Forelimb muscle (tissue), 1 donor: ENCODE results near the gene LINC01488. TPM values are rescaled to one million over a fixed set of nuclear protein-coding genes. Genes with fewer than 3 reads are reported as not detected.
A peak's percentile ranks its signal among the peaks of the same experiment; 100 is the strongest.

Experiments used
- DNase-seq: peaks from one replicate; pipeline ENCODE4 v3.0.0-alpha.2; 2013; ENCODE audit warnings: low read depth
- polyA plus RNA-seq: library from polyadenylated mRNA; unstranded; fragments of 120-200 nt; gene quantifications from one replicate; pipeline ENCODE4 v1.2.1, GENCODE V29; 2013; ENCODE audit not compliant: insufficient read length

The LINC01488 gene
- 0.08 TPM for polyA plus RNA-seq

- no peak for DNase-seq
These were observed at the start of gene LINC01488 for GRCh38 chr11:69481393-69481844. TSS of gene LINC01488 (plus strand) at chr11:69481663.

- DNase-seq, result no peak
These were observed 49.3 kb upstream of the LINC01488 start for GRCh38 chr11:69431893-69432738.

- DNase-seq, result no peak
These were observed 47.7 kb upstream of the LINC01488 start for GRCh38 chr11:69433741-69434140.

- DNase-seq, result no peak
These were observed 47.0 kb upstream of the LINC01488 start for GRCh38 chr11:69434471-69434931.

GRCh38 chr11:69435161-69435986 lies 46.1 kb upstream of the LINC01488 start:
- no peak for DNase-seq

- no peak for DNase-seq
These were observed 45.2 kb upstream of the LINC01488 start for GRCh38 chr11:69436041-69436982.

- no peak for DNase-seq
These were observed 44.2 kb upstream of the LINC01488 start for GRCh38 chr11:69437001-69437875.

GRCh38 chr11:69437876-69438205 lies 43.6 kb upstream of the LINC01488 start:
- no peak for DNase-seq

GRCh38 chr11:69438286-69438920 lies 43.1 kb upstream of the LINC01488 start:
- DNase-seq, result no peak

- no peak for DNase-seq
These were observed 42.3 kb upstream of the LINC01488 start for GRCh38 chr11:69439127-69439526.

- DNase-seq, result no peak
These were observed 41.6 kb upstream of the LINC01488 start for GRCh38 chr11:69439651-69440464.

GRCh38 chr11:69440876-69441275 lies 40.6 kb upstream of the LINC01488 start:
- DNase-seq, result no peak

GRCh38 chr11:69442012-69442806 lies 39.3 kb upstream of the LINC01488 start:
- no peak for DNase-seq

- DNase-seq, result peak; percentile 62
These were observed 38.7 kb upstream of the LINC01488 start for GRCh38 chr11:69442807-69443137.

GRCh38 chr11:69443138-69443967 lies 38.1 kb upstream of the LINC01488 start:
- DNase-seq, result peak; percentile 86

GRCh38 chr11:69443968-69444364 lies 37.5 kb upstream of the LINC01488 start:
- DNase-seq, result no peak

- DNase-seq, result peak; percentile 54
These were observed 36.9 kb upstream of the LINC01488 start for GRCh38 chr11:69444381-69445130.
